Measurements from ENCODE around the gene SETBP1. TPM values are rescaled to one million over a fixed set of nuclear protein-coding genes. Genes with fewer than 3 reads are reported as not detected.

The SETBP1 gene
- total RNA-seq, 1 experiment from 2014 or later, result 14.0 TPM

GRCh38 chr18:44793685-44794084 is 113.0 kb downstream of the SETBP1 start:
- TF ChIP-seq EZH2 (IDR thresholded peaks at IDR 0.05; ENCODE audit: borderline replicate concordance, low read depth, low read length, poor library complexity, severe bottlenecking) (no peak), CTCF (conservative IDR thresholded peaks at IDR 0.05; ENCODE audit: low read depth, low read length) (no peak)
- BruUV-seq (replicated peaks), result no TSS peak
- POLR2A ChIA-PET (ENCODE audit: low non-redundant PET), result no interaction called here
- Histone ChIP-seq H3K4me1 (ENCODE audit: insufficient read depth, low read length, poor library complexity, severe bottlenecking) (peaks cover 11% of the 10 kb centered on the region), H3K27ac (ENCODE audit: low read depth, low read length, poor library complexity, severe bottlenecking) (no peak overlapping the region), H3K36me3 (ENCODE audit: insufficient read depth, low read length, poor library complexity, severe bottlenecking) (no peaks in the 10 kb centered on the region), H3K9me3 (ENCODE audit: low read depth, low read length, poor library complexity, severe bottlenecking) (no peaks in the 10 kb centered on the region), H3K27me3 (replicated peaks; ENCODE audit: insufficient read depth, low read depth, low read length, poor library complexity) (no peaks in the 10 kb centered on the region), H3K4me3 (ENCODE audit: low read depth, low read length, poor library complexity, severe bottlenecking) (no peak overlapping the region)
- intact Hi-C loops (cut with micrococcal nuclease; ENCODE audit: unreplicated experiment), result no loop called here
- DNase-seq (ENCODE audit: low spot score), result no peak
- CTCF ChIA-PET, result no interaction called here

GRCh38 chr18:44795241-44795640 is 114.6 kb downstream of the SETBP1 start:
- intact Hi-C loops (cut with micrococcal nuclease; ENCODE audit: unreplicated experiment), result no loop called here
- TF ChIP-seq CTCF (conservative IDR thresholded peaks at IDR 0.05; ENCODE audit: low read depth, low read length) (no peak), EZH2 (IDR thresholded peaks at IDR 0.05; ENCODE audit: borderline replicate concordance, low read depth, low read length, poor library complexity, severe bottlenecking) (no peak)
- peaks cover under 1% of the 10 kb centered on the region for H3K4me1 ChIP-seq (ENCODE audit: insufficient read depth, low read length, poor library complexity, severe bottlenecking)
- CTCF ChIA-PET, result no interaction called here
- BruUV-seq (replicated peaks), result no TSS peak
- POLR2A ChIA-PET (ENCODE audit: low non-redundant PET), result no interaction called here
- H3K9me3 ChIP-seq (ENCODE audit: low read depth, low read length, poor library complexity, severe bottlenecking), result no peaks in the 10 kb centered on the region
- DNase-seq (ENCODE audit: low spot score), result no peak
- H3K36me3 ChIP-seq (ENCODE audit: insufficient read depth, low read length, poor library complexity, severe bottlenecking), result no peaks in the 10 kb centered on the region
- no peaks in the 10 kb centered on the region for H3K27me3 ChIP-seq (replicated peaks; ENCODE audit: insufficient read depth, low read depth, low read length, poor library complexity)
- no peak overlapping the region for H3K27ac ChIP-seq (ENCODE audit: low read depth, low read length, poor library complexity, severe bottlenecking)
- H3K4me3 ChIP-seq (ENCODE audit: low read depth, low read length, poor library complexity, severe bottlenecking), result no peak overlapping the region

- CTCF ChIA-PET, result no interaction called here
- no peak overlapping the region for H3K4me3 ChIP-seq (ENCODE audit: low read depth, low read length, poor library complexity, severe bottlenecking)
- intact Hi-C loops (cut with micrococcal nuclease; ENCODE audit: unreplicated experiment), result no loop called here
- no TSS peak for BruUV-seq (replicated peaks)
- POLR2A ChIA-PET (ENCODE audit: low non-redundant PET), result no interaction called here
- no peak for DNase-seq (ENCODE audit: low spot score)
- H3K27ac ChIP-seq (ENCODE audit: low read depth, low read length, poor library complexity, severe bottlenecking), result no peak overlapping the region
- TF ChIP-seq EZH2 (IDR thresholded peaks at IDR 0.05; ENCODE audit: borderline replicate concordance, low read depth, low read length, poor library complexity, severe bottlenecking) (no peak), CTCF (conservative IDR thresholded peaks at IDR 0.05; ENCODE audit: low read depth, low read length) (no peak)
- no peaks in the 10 kb centered on the region for H3K36me3 ChIP-seq (ENCODE audit: insufficient read depth, low read length, poor library complexity, severe bottlenecking)
- H3K9me3 ChIP-seq (ENCODE audit: low read depth, low read length, poor library complexity, severe bottlenecking), result no peaks in the 10 kb centered on the region
- no peaks in the 10 kb centered on the region for H3K27me3 ChIP-seq (replicated peaks; ENCODE audit: insufficient read depth, low read depth, low read length, poor library complexity)
- no peaks in the 10 kb centered on the region for H3K4me1 ChIP-seq (ENCODE audit: insufficient read depth, low read length, poor library complexity, severe bottlenecking)
Measured at GRCh38 chr18:44796429-44797428, 116.0 kb downstream of the SETBP1 start.
